HG03457 (cell line): ENCODE measurements around the gene ANKS1B.

Source experiments
- ATAC-seq: cut with Tn5 transposase; IDR thresholded peaks from one replicate; pipeline ENCODE4 v1.9.1; 2021; ENCODE audit warnings: moderate number of reproducible peaks; ENCODE audit not compliant: unreplicated experiment

ANKS1B gene

DNA sequence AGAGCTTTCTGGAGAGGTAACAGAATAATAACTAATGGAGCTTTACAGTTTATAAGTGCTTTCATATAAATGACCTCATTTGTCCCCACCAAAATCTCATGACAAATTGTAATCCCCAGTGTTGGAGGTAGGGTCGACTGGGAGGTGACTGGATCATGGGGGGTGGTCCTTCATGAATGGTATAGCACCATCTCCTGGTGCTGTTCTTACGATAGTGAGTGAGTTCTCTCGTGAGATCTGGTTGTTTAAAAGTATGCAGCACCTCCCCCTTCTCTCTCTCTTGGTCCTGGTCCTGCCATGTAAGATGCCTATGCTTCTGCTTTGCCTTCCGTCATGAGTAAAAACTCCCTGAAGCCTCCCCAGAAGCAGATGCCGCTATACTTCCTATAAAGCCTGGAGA lies 760.5 kb downstream of the ANKS1B start:
- no peak for ATAC-seq

DNA sequence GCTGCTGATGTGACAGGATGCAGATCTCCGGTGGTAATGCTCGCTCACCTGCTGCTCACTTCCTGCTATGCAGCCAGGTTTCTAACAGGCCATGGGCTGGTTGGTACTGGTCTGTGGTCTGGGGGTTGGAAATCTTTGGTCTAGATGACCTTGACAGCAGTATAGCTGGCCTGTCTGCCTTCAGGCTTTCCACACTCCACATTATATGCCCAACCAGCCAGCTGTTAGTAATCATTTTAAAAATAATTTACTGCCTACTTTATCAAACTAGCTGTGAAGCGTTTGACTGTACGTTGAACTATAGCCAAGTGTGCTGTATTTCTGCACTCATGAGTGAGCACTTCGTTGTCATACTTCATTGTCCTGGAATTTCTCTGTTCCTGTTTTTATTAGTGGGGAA lies 761.2 kb downstream of the ANKS1B start:
- no peak for ATAC-seq

DNA sequence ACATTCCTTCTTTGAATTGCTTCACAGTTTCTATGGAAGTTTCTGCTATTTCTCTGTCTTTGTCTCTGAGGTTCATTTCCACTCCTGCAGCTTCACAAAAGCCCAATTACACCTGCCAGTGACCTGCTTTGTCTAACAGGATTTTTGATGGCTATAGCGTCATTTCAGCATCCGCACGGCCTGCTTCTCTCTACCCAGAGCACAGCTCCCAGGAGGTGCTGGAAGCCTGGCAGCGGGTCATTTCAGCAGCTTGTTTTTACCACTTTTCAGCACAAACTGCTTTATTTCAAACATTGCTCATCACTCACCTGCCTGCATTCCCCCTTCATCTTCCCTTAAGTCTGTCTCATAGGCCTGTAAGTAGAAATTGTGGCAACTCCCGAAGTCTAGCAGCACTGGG lies 771.7 kb downstream of the ANKS1B start:
- no peak for ATAC-seq

DNA sequence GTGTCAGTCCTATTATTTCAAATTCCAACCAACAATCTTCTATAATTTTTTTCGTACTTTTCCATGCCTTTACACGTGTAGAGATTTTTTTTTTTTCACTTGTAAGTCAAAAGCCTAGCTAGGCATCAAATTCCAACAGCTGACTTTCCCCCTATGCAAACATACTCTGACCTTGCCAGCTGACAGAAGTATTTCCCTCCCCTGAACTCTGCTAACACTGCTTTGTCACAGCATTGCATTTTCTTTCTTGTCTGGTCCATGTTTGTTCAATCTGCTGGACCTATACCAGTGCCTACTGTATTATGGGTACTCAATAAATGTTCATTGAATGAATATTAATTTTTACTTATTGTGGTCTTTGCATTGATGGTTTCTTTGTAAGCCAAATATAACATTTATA lies 772.5 kb downstream of the ANKS1B start:
- no peak for ATAC-seq

DNA sequence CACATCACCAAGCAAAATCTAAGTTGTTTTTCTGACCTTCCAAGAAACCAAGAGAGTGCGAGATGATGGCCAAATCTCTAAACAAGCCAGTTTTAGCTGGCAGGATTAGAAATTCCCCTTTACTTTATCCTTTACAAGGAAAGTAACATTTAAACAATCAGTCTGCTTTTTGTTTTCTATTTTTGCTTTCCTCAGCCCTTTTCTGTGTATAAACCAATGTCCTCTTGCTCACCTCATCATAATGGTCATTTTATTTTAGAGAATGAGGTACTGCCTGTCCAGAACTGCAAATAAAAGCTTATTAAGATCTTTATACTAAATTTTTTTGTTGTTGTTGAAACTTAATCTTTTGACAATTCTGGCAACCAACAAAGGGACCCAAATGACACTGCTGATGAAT lies 779.6 kb downstream of the ANKS1B start:
- no peak for ATAC-seq

DNA sequence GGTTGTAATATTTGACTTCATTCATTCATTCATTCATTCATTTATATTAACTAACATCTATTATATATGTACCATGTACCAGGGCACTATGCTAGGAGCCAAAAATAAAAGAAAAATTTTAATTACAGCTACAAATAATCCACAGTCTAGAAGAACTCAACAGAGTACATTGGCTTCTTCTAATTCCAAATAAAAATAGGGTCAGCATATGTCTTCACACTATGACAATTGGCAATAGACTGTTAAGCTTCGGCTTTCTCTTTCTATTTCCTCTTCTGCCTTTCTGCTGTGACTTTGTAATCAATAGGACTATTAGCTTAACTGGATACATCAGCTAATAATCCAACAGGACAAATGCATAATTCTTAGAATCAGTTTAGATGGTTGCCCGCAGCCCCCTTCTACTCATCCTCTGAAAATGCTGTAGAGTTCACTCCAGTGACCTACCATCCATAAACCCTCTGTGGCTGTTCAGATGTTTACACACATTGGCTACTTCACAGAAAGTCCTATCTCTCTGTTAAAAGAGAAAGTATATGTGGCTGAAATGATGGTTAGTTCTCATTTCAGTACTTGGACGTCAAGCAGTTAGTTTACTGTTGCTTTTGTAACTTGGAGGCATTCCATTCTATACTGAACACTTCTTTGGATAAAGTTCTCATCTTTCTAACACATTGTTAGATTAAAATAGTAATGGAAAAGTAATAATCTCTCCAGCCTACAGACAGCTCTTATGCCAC lies 782.7 kb downstream of the ANKS1B start:
- ATAC-seq: no peak

DNA sequence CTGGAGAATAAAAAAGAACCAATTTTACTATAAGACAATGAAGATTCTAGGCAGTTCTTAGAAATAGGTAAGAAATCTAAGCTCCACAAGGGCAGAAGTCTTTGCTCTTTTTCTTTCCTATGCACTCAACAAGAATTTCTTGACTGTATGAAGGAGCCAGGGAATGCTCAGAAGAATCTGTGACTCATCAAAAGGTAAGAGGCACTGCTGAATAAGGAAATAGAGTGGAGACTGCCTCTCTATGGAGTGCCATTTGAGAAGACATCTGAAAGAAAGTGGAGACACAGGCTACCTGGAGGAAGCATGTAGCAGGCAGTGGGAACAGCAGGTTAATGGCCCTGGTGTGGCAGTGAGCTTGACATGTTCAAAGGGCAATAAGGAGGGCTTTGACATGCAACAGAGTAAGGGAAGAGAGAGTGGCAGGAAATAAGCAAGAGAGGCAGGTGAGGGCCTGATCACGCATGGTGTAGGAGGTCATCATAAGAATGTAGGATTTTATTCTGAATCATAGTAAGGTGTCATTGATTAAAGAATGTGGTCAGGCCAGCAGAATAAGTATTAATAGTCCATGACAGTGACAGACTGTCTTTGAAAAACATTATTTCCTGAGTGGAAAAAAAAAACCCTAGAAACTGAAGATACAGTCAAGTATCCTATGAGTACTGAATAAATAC lies 783.9 kb downstream of the ANKS1B start:
- no peak for ATAC-seq

DNA sequence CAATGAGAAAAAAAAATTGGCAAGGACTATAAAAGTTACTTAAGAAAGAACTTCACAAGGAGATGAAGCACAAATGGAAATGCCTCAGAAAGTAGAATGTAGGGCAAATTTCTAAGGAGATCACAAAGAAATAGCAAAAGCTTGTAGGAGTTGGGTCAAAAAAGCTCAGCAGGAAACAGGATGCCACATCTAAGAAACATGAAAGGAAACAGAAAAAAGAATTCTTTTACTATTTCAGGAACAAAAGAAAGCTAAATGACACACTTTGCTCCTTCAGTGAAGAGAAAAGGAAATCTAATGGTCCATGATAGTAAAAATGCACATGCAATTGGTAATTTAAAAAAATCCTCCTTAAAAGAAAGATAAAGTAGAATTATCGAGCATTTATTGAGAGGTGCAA lies 789.3 kb downstream of the ANKS1B start:
- ATAC-seq: no peak

DNA sequence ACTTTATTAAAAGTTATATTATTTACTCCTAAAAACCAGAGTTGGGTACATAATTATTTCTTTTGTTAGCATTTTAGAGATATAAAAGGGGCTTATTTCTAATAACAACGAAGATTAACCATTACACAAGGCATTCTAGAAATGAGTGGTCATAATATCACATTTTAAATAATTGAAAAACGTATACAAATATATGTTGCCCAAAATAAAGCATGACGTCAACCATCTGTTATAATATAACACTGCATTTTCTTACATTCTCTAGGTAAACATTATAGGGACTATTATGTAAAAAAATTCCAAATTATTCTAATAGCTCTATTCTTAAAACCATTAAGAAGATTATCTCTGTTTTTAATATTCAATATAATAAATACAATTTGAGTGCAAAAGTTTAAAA lies 792.2 kb downstream of the ANKS1B start:
- no peak for ATAC-seq

DNA sequence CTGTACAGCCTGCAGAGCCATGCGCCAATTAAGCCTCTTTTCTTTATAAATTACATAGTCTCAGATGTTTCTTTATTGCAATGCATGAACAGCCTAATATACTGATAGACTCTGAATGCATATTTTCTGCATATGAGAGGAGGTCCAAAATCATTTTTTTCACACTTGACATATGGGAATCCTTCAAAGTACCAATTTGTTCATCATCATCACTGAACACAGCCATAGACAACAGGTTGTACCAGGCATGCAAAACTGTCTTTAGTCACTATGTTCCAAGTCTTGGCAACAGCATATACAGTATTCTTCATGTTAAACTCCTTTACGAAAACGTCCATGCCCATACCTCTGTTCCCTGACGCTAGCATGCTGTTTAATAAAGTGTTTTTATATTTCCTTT lies 807.9 kb downstream of the ANKS1B start:
- ATAC-seq: no peak

DNA sequence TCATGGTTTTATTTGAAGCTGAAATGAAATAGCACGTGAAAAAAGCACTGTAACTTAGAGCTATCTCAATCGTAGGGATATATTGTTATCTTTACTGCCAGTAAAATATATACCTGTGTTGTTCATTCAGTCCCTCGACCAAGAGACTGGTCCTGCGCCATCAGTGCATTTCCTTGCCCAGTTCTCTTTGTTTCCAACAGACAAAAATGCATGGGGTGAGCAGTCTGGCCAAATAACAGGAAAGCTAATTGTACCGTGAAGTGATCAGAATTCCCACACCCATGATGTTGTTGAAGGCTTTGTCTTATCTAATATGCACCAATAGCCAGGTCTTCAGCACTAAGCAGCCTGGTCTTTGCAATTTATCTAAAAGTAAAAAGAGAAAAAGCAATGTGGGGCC lies 814.3 kb downstream of the ANKS1B start:
- no peak for ATAC-seq

DNA sequence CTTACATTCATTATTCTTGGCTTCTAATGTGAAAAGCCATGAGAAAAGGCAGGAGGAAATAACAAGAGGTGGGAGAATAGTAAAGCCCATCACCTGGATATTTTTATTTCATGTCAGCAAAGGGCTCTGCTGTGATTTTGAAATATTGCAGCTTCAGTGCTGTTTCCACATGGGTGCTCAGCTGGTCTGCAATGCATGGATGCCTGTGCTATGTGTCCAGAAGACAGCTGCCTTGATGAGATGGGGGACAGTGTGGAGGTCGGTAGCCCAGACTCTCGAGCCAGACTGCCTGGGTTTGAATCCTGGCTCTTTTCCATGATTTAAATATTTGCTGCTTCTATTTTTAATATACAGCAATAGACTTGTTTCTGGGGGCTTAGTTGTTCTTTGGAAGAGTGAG lies 814.7 kb downstream of the ANKS1B start:
- no peak for ATAC-seq

DNA sequence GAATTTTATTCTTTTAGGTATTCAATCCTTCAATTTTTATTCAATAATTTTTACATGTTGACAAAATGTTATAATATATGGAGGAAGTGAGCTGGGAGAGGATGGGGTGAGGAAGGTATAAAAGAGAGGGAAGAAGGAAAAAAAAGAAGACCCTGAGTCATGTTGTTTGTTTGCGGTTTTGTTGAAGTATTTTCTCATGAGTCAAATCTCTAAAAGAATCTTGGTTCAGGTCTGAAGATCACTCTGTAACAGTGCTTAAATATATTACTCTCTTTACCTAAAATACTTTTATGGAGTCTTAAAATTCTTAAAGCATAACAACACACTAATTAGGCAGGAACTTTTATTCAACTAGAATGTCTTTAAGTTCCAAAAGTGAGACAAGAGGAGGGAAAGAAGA lies 826.8 kb downstream of the ANKS1B start:
- ATAC-seq: no peak

DNA sequence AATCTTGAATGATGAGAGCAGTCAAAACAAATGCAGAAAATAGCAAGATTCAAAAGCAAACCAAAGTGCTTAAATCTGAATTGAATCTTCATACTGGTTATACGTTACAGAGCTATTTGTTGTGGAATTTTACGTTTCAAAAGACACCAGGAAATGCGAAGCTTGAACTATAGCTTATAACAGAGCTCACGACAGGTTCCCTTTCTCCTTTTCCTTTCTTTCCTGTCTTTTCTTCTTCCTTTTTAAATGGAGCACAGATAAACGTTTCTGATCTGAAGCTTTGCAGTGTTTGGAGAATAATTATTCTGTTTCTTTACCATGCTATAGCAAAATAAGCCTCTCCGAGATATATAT lies 829.8 kb downstream of the ANKS1B start:
- no peak for ATAC-seq

DNA sequence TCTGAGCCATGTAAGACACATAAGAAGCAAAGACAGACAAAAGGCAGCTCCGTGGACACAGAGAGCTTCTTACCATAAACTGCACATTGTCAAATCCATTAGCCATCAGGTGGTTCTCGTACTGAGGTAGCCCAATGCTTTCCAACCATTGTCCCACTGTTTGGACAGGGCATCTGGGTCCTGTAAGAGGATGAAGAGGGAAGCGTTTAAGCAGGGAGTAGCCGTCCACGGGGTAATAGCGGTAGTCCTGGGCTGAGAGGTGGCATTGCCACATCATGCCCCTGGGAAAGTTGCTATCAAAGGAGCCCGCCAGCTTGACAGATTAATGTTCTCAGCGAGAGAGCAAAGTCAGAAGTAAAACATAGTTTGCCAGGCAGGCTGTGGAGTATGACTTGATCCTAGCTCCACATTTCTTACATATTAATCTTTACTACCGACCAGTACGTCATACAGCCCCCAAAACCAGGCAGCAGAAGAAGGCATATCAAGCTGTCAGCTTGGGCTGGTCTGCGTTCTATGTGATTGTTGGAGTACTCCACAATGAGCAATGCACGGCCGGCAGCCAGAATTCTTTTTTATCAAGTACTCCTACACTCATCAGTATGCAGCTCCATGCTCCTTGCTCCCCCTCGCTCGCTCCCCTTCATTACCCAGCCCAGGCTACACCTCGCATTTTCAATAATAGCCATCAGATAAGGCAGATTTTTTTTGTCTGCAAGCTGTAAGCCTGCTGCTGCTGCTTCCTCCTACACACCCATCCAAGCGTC lies 830.3 kb downstream of the ANKS1B start:
- ATAC-seq: no peak

DNA sequence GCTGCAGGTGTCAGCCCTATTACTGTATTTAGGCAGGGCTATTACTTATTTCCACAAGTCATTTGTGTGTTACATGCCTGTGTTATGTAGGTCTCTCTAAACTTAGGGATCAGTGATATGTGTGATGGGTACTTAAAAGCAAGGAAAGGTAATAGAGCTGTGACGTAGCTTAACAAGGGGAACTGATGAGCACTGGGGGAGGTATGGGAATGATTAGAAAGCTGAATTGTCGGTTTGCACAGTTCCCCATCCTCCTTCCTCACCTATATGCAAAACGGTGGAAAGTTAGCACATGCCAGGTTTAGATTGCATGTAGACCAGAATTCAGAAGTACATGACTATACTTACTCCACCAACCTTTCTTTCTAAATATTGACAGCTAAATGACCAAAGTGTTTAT lies 831.4 kb downstream of the ANKS1B start:
- ATAC-seq: no peak

DNA sequence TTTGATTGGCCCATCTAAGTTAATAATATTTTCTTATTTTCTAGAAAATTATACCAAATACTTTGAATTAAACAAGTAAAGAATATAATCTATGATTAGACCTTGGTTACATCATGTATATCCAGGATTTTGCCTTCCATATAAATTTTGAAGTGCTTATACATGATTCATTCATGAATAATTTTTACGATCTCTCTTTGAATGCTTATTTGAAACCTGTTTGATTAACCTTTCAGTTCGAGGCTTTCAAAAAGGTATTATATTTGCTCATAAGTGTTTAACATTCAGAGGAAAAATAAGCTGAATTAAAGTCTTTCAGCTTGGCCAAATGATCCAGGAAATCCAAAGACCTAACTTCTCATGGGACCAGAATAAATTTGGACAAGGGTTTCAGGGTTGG lies 832.4 kb downstream of the ANKS1B start:
- ATAC-seq: no peak

DNA sequence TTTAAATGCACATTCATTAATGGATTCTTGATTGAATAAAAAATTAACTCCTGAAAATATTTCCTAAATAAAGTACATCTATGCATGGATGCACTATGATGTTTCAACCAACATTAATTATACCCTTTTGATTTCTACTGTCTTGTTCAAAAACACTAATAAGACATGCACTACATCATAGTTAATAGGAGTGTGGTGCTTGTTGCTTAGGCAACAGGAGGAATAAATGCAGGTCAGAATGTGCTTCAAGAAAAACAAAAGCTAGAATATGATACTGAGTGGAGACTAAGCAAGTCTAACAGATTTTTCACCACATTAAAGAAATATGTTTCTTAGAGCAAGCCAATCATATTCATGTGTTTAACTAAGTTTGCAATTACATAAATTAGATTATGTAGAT lies 833.0 kb downstream of the ANKS1B start:
- no peak for ATAC-seq

DNA sequence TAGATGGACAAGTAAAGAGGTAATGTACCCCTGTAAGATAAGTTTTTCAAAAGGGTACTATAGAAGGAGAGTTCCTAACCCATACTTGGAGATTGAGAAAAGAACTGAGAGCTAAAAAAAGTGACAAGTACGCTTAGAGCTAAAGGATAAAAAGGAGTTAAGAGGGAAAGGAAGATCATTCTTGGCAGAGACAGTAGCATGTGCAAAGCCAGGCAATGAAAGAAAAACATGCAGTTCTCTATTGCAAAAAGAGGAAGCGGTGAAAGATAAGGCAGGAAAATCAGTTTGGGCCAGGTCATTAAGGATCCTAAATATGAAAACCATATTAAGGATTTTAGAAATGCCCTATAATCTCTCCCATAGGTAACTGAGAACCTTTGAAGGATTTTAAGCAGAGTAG lies 837.6 kb downstream of the ANKS1B start:
- no peak for ATAC-seq

DNA sequence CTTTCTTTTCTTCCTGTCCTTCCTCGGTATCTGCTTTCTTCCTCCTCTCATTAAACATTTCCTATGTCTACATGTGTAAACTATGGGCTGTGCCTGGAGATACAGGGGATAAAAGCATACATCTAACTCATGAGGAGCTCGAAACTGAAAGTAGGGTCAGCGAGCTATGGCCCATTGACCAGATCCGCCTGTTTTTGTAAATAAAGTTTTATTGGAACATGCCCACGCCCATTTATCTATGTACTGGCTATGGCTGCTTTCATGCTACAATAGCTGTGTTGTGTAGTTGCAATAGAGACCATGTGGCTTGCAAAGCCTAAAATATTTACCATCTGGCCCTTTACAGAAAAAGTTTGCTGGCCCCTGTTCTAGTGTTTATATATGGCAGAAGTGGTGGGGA lies 838.0 kb downstream of the ANKS1B start:
- no peak for ATAC-seq

DNA sequence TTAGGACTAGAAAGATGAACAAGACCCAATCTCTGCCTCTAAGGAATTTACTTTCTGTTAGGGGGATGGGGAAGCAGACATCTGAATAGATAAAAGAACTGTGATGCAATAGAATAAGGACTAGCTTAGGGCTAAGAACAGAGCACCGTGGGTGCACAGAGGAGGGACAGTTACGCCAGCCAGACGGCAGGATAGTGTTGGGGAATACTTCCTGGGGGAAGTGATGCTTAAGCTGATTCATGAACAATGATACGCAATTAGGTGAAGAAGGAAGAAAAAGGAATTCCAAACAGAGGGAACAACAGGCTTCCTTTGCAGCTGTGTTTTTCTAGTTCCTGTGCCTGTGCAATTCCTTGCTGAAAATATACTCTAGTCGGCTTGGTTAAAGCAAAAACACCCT lies 838.6 kb downstream of the ANKS1B start:
- ATAC-seq: no peak

DNA sequence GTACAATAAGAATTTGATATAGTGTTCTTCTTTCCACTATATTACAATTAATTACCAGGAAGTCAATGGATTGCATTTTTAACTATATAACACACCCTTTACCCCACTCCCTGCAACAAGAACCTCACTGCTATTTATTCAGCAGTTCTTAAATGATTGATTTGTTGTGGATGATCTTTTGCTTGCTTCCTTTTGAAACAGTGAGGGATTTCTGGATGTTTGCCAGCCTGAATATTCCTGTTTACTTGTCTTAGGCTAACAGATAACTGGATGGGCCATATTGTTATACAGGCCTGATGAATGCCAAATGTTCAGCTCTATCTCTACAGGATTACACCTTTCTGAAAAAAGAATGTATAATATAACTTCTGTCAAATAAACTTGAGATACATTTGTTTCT lies 842.1 kb downstream of the ANKS1B start:
- ATAC-seq: no peak
